HEK293T (cell line): ENCODE results near the gene SMG6.

Experiments
- CTCF ChIA-PET: fragments of 350-600 bp; formaldehyde crosslinking; extraction: SDS; loops from one replicate; lab custom pipeline; 2021; ENCODE audit warnings: antibody characterized with exemption, inconsistent platforms; lab: Yijun Ruan, JAX
- POLR2A ChIA-PET: fragments of 350-600 bp; formaldehyde crosslinking; extraction: SDS; loops from one replicate; lab custom pipeline; 2020; ENCODE audit warnings: antibody characterized with exemption, inconsistent platforms; lab: Yijun Ruan, JAX
- DNase-seq: peaks from one replicate; pipeline ENCODE4 v3.0.0; 2012; ENCODE audit warnings: mixed read lengths; ENCODE audit errors: extremely low spot score
- ARNT ChIP-seq: fragments of 450-650 bp; IDR thresholded peaks from 2 replicates; pipeline ENCODE4 v1.6.1; 2017; ENCODE audit warnings: mild to moderate bottlenecking
- BHLHE40 ChIP-seq: fragments of 450-650 bp; IDR thresholded peaks from 2 replicates; pipeline ENCODE4 v1.6.1; 2016; ENCODE audit warnings: mild to moderate bottlenecking, moderate library complexity, borderline replicate concordance
- CTBP1 ChIP-seq: fragments of 450-650 bp; IDR thresholded peaks from 2 replicates; pipeline ENCODE4 v1.6.1; 2016; ENCODE audit warnings: borderline replicate concordance
- ELF4 ChIP-seq: fragments of 450-650 bp; IDR thresholded peaks from 2 replicates; pipeline ENCODE4 v1.6.1; 2017; ENCODE audit warnings: antibody characterized with exemption
- FOXA1 ChIP-seq: fragments of 450-650 bp; IDR thresholded peaks from 2 replicates; pipeline ENCODE4 v1.6.1; 2016; ENCODE audit warnings: mild to moderate bottlenecking
- FOXK2 ChIP-seq: fragments of 450-650 bp; IDR thresholded peaks from 2 replicates; pipeline ENCODE4 v1.6.1; 2016; ENCODE audit warnings: mild to moderate bottlenecking
- FOXM1 ChIP-seq: fragments of 450-650 bp; IDR thresholded peaks from 2 replicates; pipeline ENCODE4 v1.6.1; 2017; ENCODE audit warnings: mild to moderate bottlenecking, borderline replicate concordance
- HDGF ChIP-seq: fragments of 450-650 bp; IDR thresholded peaks from 2 replicates; pipeline ENCODE4 v1.6.1; 2017; ENCODE audit warnings: antibody characterized with exemption, borderline replicate concordance
- L3MBTL2 ChIP-seq: fragments of 450-650 bp; conservative IDR thresholded peaks from 2 replicates; pipeline ENCODE4 v1.6.1; 2016; ENCODE audit warnings: mild to moderate bottlenecking
- LEF1 ChIP-seq: fragments of 450-650 bp; IDR thresholded peaks from 2 replicates; pipeline ENCODE4 v1.6.1; 2017; ENCODE audit warnings: mild to moderate bottlenecking, borderline replicate concordance
- NFRKB ChIP-seq: fragments of 450-650 bp; IDR thresholded peaks from 2 replicates; pipeline ENCODE4 v1.6.1; 2016; ENCODE audit warnings: mild to moderate bottlenecking, moderate library complexity
- PKNOX1 ChIP-seq: fragments of 450-650 bp; IDR thresholded peaks from 2 replicates; pipeline ENCODE4 v1.6.1; 2016
- SP1 ChIP-seq: fragments of 450-650 bp; IDR thresholded peaks from 2 replicates; pipeline ENCODE4 v1.6.1; 2017
- SUZ12 ChIP-seq: fragments of 450-650 bp; IDR thresholded peaks from 2 replicates; pipeline ENCODE4 v1.6.1; 2016; ENCODE audit warnings: mild to moderate bottlenecking
- TARDBP ChIP-seq: fragments of 450-650 bp; IDR thresholded peaks from 2 replicates; pipeline ENCODE4 v1.6.1; 2016
- ZNF384 ChIP-seq: fragments of 450-650 bp; IDR thresholded peaks from 2 replicates; pipeline ENCODE4 v1.6.1; 2016

Gene SMG6

DNA sequence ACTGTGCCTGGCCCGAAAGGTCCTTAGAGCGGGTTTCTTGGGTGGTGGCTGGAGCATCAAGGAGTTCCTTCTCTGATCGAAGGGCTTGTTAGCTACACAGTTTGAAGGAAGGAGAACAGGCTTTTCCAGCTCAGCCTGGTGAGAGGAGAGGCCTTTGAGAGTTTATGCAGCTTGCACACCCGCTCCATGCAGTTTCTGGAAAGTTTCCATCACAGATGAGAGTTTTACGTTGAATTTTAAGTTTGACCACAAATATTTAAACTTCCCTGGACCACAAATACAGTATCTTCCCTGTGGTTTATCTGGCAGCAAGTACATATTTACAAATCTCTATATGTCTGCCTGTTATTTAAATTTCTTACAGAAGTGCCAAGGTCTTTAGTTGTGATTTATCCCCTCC is 191.9 kb downstream of the SMG6 start:
- ChIA-PET POLR2A (no interaction called here), CTCF (no interaction called here)
- DNase-seq: no peak
- TF ChIP-seq ARNT: no peak
- no peak for TF ChIP-seq LEF1
- no peak for TF ChIP-seq TARDBP
- no peak for TF ChIP-seq L3MBTL2
- TF ChIP-seq HDGF: no peak

GRCh38 chr17:2110436-2110835 is 193.1 kb downstream of the SMG6 start:
- CTCF ChIA-PET: no interaction called here
- TF ChIP-seq BHLHE40 (no peak), HDGF (no peak), TARDBP (no peak), FOXK2 (no peak), NFRKB (no peak), FOXM1 (no peak), ELF4 (no peak), ARNT (no peak)

DNA sequence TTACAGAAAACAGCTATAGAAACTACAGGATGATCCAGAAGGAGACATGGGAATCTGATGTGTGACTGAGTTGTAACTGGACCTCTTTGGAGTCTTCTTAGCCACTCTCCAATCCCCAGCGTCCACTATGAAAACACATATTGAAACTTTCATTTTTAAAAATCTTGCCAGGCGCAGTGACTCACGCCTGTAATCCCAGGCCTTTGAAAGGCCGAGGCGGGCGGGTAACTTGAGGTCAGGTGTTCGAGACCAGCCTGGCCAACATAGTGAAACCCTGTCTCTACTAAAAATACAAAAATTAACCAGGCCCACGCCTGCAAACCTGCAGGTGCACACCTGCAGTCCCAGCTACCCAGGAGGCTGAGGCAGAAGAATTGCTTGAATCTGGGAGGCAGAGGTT is 195.4 kb downstream of the SMG6 start:
- DNase-seq: no peak
- TF ChIP-seq FOXA1: no peak
- TF ChIP-seq PKNOX1: no peak
- TF ChIP-seq SP1: no peak
- no peak for TF ChIP-seq HDGF
- TF ChIP-seq ZNF384: no peak
- TF ChIP-seq BHLHE40: no peak
- TF ChIP-seq FOXK2: no peak
- ChIA-PET POLR2A (no interaction called here), CTCF (no interaction called here)

More at GRCh38 chr17:2110436-2110835, 193.1 kb downstream of the SMG6 start:
- POLR2A ChIA-PET: no interaction called here
- no peak for DNase-seq

DNA sequence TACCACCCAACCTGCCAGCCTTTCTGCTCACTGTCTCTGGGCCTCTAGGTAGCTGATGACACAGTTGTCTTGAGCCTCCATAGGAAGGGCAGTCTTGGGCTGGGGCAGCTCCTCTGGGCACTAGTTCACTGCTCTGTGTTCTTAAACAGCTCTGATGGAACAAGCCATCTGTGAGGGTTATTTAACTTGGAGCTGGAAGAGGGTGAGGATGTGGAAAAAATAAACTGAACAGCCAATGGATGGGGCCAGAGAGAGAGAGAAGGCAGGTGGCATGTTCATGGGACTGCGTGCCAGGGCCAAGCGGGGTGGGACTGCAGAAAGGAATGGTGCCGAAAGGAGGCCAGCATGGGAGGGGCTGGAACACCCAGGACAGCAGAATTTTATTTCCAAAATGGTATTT is 196.1 kb downstream of the SMG6 start:
- ChIA-PET POLR2A (no interaction called here), CTCF (no interaction called here)
- no peak for DNase-seq
- no peak for TF ChIP-seq ELF4
- no peak for TF ChIP-seq ARNT
- TF ChIP-seq L3MBTL2: no peak
- TF ChIP-seq TARDBP: no peak
- TF ChIP-seq ZNF384: no peak
- TF ChIP-seq PKNOX1: no peak
- TF ChIP-seq BHLHE40: no peak
- no peak for TF ChIP-seq SP1
- no peak for TF ChIP-seq SUZ12
- TF ChIP-seq HDGF: no peak
- TF ChIP-seq CTBP1: no peak
- no peak for TF ChIP-seq FOXK2
- no peak for TF ChIP-seq LEF1
- TF ChIP-seq FOXA1: no peak

DNA sequence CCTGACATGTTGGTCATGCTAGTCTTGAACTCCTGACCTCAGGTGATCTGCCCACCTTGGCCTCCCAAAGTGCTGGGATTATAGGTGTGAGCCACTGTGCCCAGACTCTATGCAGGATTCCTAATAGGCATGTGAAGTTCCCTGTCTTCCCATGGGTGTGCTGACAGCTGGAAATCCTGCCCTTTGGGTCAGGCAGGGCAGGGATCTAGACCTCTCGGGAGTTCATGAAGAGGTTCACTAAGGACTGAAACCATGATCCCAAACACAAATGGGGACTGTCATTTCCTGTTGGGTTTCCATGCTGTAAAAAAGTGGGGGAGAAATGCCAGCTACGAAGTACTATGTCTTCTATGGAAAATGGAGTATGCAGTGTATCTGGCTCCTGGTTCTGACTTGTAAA is 196.5 kb downstream of the SMG6 start:
- CTCF ChIA-PET: no interaction called here
- no peak for DNase-seq
- POLR2A ChIA-PET: no interaction called here
- TF ChIP-seq ELF4 (no peak), SP1 (no peak), SUZ12 (no peak), CTBP1 (no peak)

GRCh38 chr17:2106308-2106955 is 197.2 kb downstream of the SMG6 start:
- ChIA-PET CTCF (no interaction called here), POLR2A (no interaction called here)
- DNase-seq: no peak
- TF ChIP-seq LEF1 (no peak), CTBP1 (no peak)

GRCh38 chr17:2105663-2106062 is 197.9 kb downstream of the SMG6 start:
- no peak for TF ChIP-seq FOXK2
- TF ChIP-seq PKNOX1: no peak
- TF ChIP-seq TARDBP: no peak
- no peak for TF ChIP-seq NFRKB
- no peak for TF ChIP-seq ARNT
- TF ChIP-seq FOXM1: no peak
- no peak for TF ChIP-seq FOXA1
- TF ChIP-seq BHLHE40: no peak
- no peak for TF ChIP-seq SUZ12
- TF ChIP-seq ZNF384: no peak
- TF ChIP-seq L3MBTL2: no peak
- TF ChIP-seq SP1: no peak
- no peak for TF ChIP-seq CTBP1
- POLR2A ChIA-PET: no interaction called here
- CTCF ChIA-PET: no interaction called here
- no peak for DNase-seq
